Adrenal gland (tissue), 5 donors: ENCODE results near the gene BRPF1.

Experiments
- CTCF ChIP-seq, 6 experiments: fragments of 450-650 bp in 4 of 6; fragments of 200-600 bp in 2 of 6; sonication (generic) in 1 of 6; IDR thresholded peaks; 1 replicate in 5 of 6; 2 replicates in 1 of 6; pipeline versions ENCODE4 v1.5.1 to v1.8.0; 2016 to 2021; ENCODE audit warnings: antibody characterized with exemption in 6 of 6, mild to moderate bottlenecking in 2 of 6, moderate library complexity in 1 of 6
- POLR2A ChIP-seq, 2 donors: fragments of 450-650 bp; IDR thresholded peaks; one replicate each; pipeline ENCODE4 v1.6.1; 2017; ENCODE audit warnings: antibody characterized with exemption in 2 of 2, mild to moderate bottlenecking in 2 of 2, moderate library complexity in 1 of 2
- donor health status: DM: no; HTN: no; CAD: no.

GRCh38 chr3:9695746-9696145, 35.8 kb upstream of the BRPF1 start:
- no peak for TF ChIP-seq POLR2A (IDR thresholded peaks at IDR 0.05)
- no peak for TF ChIP-seq CTCF (IDR thresholded peaks at IDR 0.05)
